ENCODE results near the gene EXTL1.

EXTL1 gene

GRCh38 chr1:26082020-26082350 is 60.4 kb downstream of the EXTL1 start:
- no peak overlapping the region for H3K4me3 ChIP-seq (replicated peaks in 1 of 2; ENCODE audit: low read depth in 2 of 2, low read length in 2 of 2)
- DNase-seq (ENCODE audit: low read depth in 2 of 2) = no peak
- no peak for TF ChIP-seq CTCF (IDR thresholded peaks at IDR 0.05; ENCODE audit: low read depth, low read length)

GRCh38 chr1:26083208-26083607 is 61.6 kb downstream of the EXTL1 start:
- H3K4me3 ChIP-seq (replicated peaks in 1 of 2; ENCODE audit: low read depth in 2 of 2, low read length in 2 of 2) = no peak overlapping the region
- TF ChIP-seq CTCF (IDR thresholded peaks at IDR 0.05; ENCODE audit: low read depth, low read length) = no peak
- peak in 1 of 2 donors; percentile 33 for DNase-seq (ENCODE audit: low read depth in 2 of 2)

GRCh38 chr1:26084091-26084561 is 62.6 kb downstream of the EXTL1 start:
- H3K4me3 ChIP-seq (replicated peaks in 1 of 2; ENCODE audit: low read depth in 2 of 2, low read length in 2 of 2) = no peak overlapping the region
- DNase-seq (ENCODE audit: low read depth in 2 of 2) = no peak
- TF ChIP-seq CTCF (IDR thresholded peaks at IDR 0.05; ENCODE audit: low read depth, low read length) = no peak

GRCh38 chr1:26084844-26085243 is 63.3 kb downstream of the EXTL1 start:
- no peak overlapping the region for H3K4me3 ChIP-seq (replicated peaks in 1 of 2; ENCODE audit: low read depth in 2 of 2, low read length in 2 of 2)
- DNase-seq (ENCODE audit: low read depth in 2 of 2) = no peak
- no peak for TF ChIP-seq CTCF (IDR thresholded peaks at IDR 0.05; ENCODE audit: low read depth, low read length)

Data from cardiac fibroblast (primary cell).